Right renal cortex interstitium (tissue), 3 donors: ENCODE data around the gene KIF25. TPM values are rescaled to one million over a fixed set of nuclear protein-coding genes. Genes with fewer than 3 reads are reported as not detected.
"Not testable (repeated sequence)": the region's sequence is repeated elsewhere in the genome, so short reads cannot be mapped to it uniquely, and the experiment has no call there.

Experiments
- DNase-seq, 3 donors: peaks; one replicate each; pipeline ENCODE4 v3.0.0-alpha.2; 2013; ENCODE audit warnings: low read depth in 3 of 3, low spot score in 2 of 3
- polyA plus RNA-seq, 3 donors: library from polyadenylated mRNA; unstranded; fragments of 120-200 nt; gene quantifications; one replicate each; pipeline ENCODE4 v1.2.1, GENCODE V29; 2013; ENCODE audit not compliant: insufficient read length in 3 of 3

The KIF25 gene
- polyA plus RNA-seq, 3 donors = 0.47 to 0.82 (median 0.50) TPM

- DNase-seq = no peak
These were observed 4.3 kb upstream of the KIF25 start for GRCh38 chr6:167993169-167993568.

- DNase-seq = no peak
These were observed 3.6 kb upstream of the KIF25 start for GRCh38 chr6:167993831-167994230.

GRCh38 chr6:167995302-167995701 lies 2.2 kb upstream of the KIF25 start:
- DNase-seq = no peak

- DNase-seq = no peak
These were observed 1.7 kb upstream of the KIF25 start for GRCh38 chr6:167995731-167996151.

- DNase-seq = no peak
These were observed 859 bp upstream of the KIF25 start for GRCh38 chr6:167996424-167997199.

GRCh38 chr6:167998215-167998614 lies 744 bp downstream of the KIF25 start:
- DNase-seq = no peak

GRCh38 chr6:168000198-168001028 lies 2.9 kb downstream of the KIF25 start:
- no peak for DNase-seq

GRCh38 chr6:168001029-168001332 lies 3.5 kb downstream of the KIF25 start:
- DNase-seq = no peak

- DNase-seq = not testable (repeated sequence)
These were observed 4.0 kb downstream of the KIF25 start for GRCh38 chr6:168001514-168001913.

- no peak for DNase-seq
These were observed 5.3 kb downstream of the KIF25 start for GRCh38 chr6:168002804-168003203.

- DNase-seq = no peak
These were observed 6.6 kb downstream of the KIF25 start for GRCh38 chr6:168004023-168004422.

- no peak for DNase-seq
These were observed 7.5 kb downstream of the KIF25 start for GRCh38 chr6:168004945-168005344.

- no peak for DNase-seq
These were observed 8.3 kb downstream of the KIF25 start for GRCh38 chr6:168005796-168006195.

- DNase-seq = no peak
These were observed 10.3 kb downstream of the KIF25 start for GRCh38 chr6:168007592-168008338.

GRCh38 chr6:168009331-168009730 lies 11.9 kb downstream of the KIF25 start:
- DNase-seq = no peak

- DNase-seq = no peak
These were observed 13.8 kb downstream of the KIF25 start for GRCh38 chr6:168011291-168011690.

GRCh38 chr6:168012431-168013249 lies 15.2 kb downstream of the KIF25 start:
- no peak for DNase-seq

GRCh38 chr6:168013250-168013915 lies 15.9 kb downstream of the KIF25 start:
- DNase-seq = no peak

GRCh38 chr6:168014428-168014827 lies 17.0 kb downstream of the KIF25 start:
- no peak for DNase-seq

- no peak for DNase-seq
These were observed 17.5 kb downstream of the KIF25 start for GRCh38 chr6:168015009-168015408.
